ENCODE data around the gene FAM47E.

- no peak for TF ChIP-seq CTCF (IDR thresholded peaks at IDR 0.05 in 4 of 5, conservative IDR thresholded peaks at IDR 0.05 in 1 of 5)
- TF ChIP-seq POLR2A (IDR thresholded peaks at IDR 0.05): no peak
Observed at GRCh38 chr4:76302826-76303438, 51.4 kb downstream of the FAM47E start.

Measured in gastrocnemius medialis (tissue), 4 donors.